ENCODE data around the gene ECT2. TPM values are rescaled to one million over a fixed set of nuclear protein-coding genes. Genes with fewer than 3 reads are reported as not detected.

The ECT2 gene
- total RNA-seq, 4 donors from 2014 or later, result 3.7 to 6.8 (median 5.8) TPM

DNA sequence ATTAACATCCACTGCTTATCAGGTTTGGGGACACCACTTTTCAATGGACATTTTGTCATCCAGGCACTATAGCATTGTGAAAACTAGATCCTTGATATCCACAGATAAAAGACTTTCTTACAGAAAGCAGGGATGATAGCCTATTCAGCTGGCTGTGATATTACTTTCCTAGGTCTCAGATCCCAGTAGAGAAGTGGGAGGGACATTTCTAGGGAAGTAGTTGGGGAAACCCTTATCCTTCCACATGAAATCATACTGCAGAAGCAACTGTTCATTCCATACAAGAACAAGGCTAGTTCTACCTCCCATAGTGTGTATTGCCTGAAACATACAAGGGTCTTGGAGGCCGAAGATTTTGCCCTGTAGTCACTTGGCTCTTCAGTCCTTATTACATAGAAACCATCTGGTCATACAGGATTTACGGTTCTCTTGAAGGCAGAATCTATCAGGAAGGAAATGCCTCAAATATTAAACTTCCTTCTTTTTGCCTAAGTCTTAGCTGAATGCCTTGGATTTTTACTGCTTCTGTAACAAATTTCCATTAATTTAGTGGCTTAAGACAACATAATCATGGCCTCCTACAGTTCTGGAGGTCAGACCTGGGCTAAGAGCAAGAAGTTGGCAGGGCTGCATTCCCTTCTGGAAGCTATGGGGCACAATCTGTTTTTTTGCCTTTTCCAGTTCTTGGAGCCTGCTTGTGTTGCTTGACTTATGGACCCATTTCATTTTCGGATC, 119.4 kb downstream of the ECT2 start:
- no peak overlapping the region for H3K4me3 ChIP-seq
- no peaks in the 10 kb centered on the region for H3K4me1 ChIP-seq
- H3K36me3 ChIP-seq, result no peaks in the 10 kb centered on the region
- ATAC-seq, result no peak
- TF ChIP-seq, protein P1, sequence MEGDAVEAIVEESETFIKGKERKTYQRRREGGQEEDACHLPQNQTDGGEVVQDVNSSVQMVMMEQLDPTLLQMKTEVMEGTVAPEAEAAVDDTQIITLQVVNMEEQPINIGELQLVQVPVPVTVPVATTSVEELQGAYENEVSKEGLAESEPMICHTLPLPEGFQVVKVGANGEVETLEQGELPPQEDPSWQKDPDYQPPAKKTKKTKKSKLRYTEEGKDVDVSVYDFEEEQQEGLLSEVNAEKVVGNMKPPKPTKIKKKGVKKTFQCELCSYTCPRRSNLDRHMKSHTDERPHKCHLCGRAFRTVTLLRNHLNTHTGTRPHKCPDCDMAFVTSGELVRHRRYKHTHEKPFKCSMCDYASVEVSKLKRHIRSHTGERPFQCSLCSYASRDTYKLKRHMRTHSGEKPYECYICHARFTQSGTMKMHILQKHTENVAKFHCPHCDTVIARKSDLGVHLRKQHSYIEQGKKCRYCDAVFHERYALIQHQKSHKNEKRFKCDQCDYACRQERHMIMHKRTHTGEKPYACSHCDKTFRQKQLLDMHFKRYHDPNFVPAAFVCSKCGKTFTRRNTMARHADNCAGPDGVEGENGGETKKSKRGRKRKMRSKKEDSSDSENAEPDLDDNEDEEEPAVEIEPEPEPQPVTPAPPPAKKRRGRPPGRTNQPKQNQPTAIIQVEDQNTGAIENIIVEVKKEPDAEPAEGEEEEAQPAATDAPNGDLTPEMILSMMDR (IDR thresholded peaks at IDR 0.05), result no peak
- TF ChIP-seq POLR2AphosphoS5 (IDR thresholded peaks at IDR 0.05) (no peak), POLR2A (IDR thresholded peaks at IDR 0.05) (no peak), EP300 (IDR thresholded peaks at IDR 0.05) (no peak)
- WGBS, 2 donors (ENCODE audit: low coverage in 1 of 2), result 43 to 68% methylated on average over 3 of the region's 3 CpGs
- H3K9me3 ChIP-seq, result no peaks in the 10 kb centered on the region
- no peak overlapping the region for H3K27ac ChIP-seq
- H3K27me3 ChIP-seq, result no peaks in the 10 kb centered on the region

Small RNA genes lying within 50 kb of the gene (small RNA-seq; reads per million reads assigned to genes)
- gene AC108667.1 (0 reads per million in 4 donors), gene RF00139 (0 to 0.09 (median 0) reads per million in 4 donors), gene RNU4-4P (0 reads per million in 4 donors), gene RNU6-547P (0 reads per million in 4 donors)

Other genes starting within 250 kb of the ECT2 start
- gene TNFSF10, start 227.3 kb upstream of the ECT2 start, total RNA-seq, result 10 to 100 TPM; 21.5 to 32.3 (median 27.1) TPM
- 1 to 10 TPM; 4.5 to 9.3 (median 6.1) TPM for gene NCEH1, start 39.7 kb upstream of the ECT2 start, total RNA-seq